HepG2 (cell line): ENCODE measurements around the gene SLC29A1. TPM values are rescaled to one million over a fixed set of nuclear protein-coding genes. Genes with fewer than 3 reads are reported as not detected.

Source experiments
- ELF4 ChIP-seq: sonication (generic); formaldehyde crosslinking; IDR thresholded peaks from 2 replicates; pipeline ENCODE4 v1.5.0; 2020; ENCODE audit warnings: missing genetic modification reagents, mild to moderate bottlenecking, moderate library complexity, borderline replicate concordance
- HMG20A ChIP-seq: IDR thresholded peaks from 2 replicates; pipeline ENCODE4 v1.6.1; 2016; ENCODE audit warnings: borderline replicate concordance
- NFE2 ChIP-seq: sonication (generic); formaldehyde crosslinking; IDR thresholded peaks from 2 replicates; pipeline ENCODE4 v1.4.0; 2020; ENCODE audit warnings: missing genetic modification reagents
- REPIN1 ChIP-seq: sonication (generic); formaldehyde crosslinking; IDR thresholded peaks from 2 replicates; pipeline ENCODE4 v1.8.0; 2022; ENCODE audit warnings: missing genetic modification reagents, low read depth, mild to moderate bottlenecking, borderline replicate concordance
- RFX5 ChIP-seq: IDR thresholded peaks from 2 replicates; pipeline ENCODE4 v1.6.1; 2011; ENCODE audit warnings: low read depth, low read length, improper control_type of control experiment
- SIX1 ChIP-seq: sonication (generic); formaldehyde crosslinking; IDR thresholded peaks from 2 replicates; pipeline ENCODE4 v1.4.0; 2020; ENCODE audit warnings: missing genetic modification reagents, borderline replicate concordance
- SMAD3 ChIP-seq: sonication (generic); formaldehyde crosslinking; IDR thresholded peaks from 2 replicates; pipeline ENCODE4 v1.4.0; 2020; ENCODE audit warnings: missing genetic modification reagents
- SMAD9 ChIP-seq: sonication (generic); formaldehyde crosslinking; IDR thresholded peaks from 2 replicates; pipeline ENCODE4 v1.5.1; 2020; ENCODE audit warnings: mild to moderate bottlenecking, missing genetic modification reagents
- SRSF9 ChIP-seq: fragments of 200-400 bp; formaldehyde crosslinking; IDR thresholded peaks from 2 replicates; pipeline ENCODE4 v1.6.1; 2018; ENCODE audit warnings: borderline replicate concordance, mild to moderate bottlenecking, low read depth, low read length; ENCODE audit not compliant: insufficient read depth, poor library complexity, severe bottlenecking
- TCF7L2 ChIP-seq: IDR thresholded peaks from 2 replicates; pipeline ENCODE4 v1.6.1; 2011; ENCODE audit warnings: mild to moderate bottlenecking, low read depth, low read length, moderate library complexity
- TFDP1 ChIP-seq: IDR thresholded peaks from 2 replicates; pipeline ENCODE4 v1.6.1; 2016; ENCODE audit warnings: missing compliant biosample characterization, missing genetic modification reagents, borderline replicate concordance
- XBP1 ChIP-seq: sonication (generic); formaldehyde crosslinking; IDR thresholded peaks from 2 replicates; pipeline ENCODE4 v1.5.0; 2020; ENCODE audit warnings: missing genetic modification reagents
- ZFP36 ChIP-seq: fragments of 150-350 bp; IDR thresholded peaks from 2 replicates; pipeline ENCODE4 v1.6.1; 2018; ENCODE audit warnings: borderline replicate concordance, low read length, low read depth; ENCODE audit not compliant: partially characterized antibody
- ZNF460 ChIP-seq: sonication (generic); formaldehyde crosslinking; IDR thresholded peaks from 2 replicates; pipeline ENCODE4 v1.5.1; 2020; ENCODE audit warnings: missing genetic modification reagents, mild to moderate bottlenecking, borderline replicate concordance
- ZNF607 ChIP-seq: sonication (generic); formaldehyde crosslinking; IDR thresholded peaks from 2 replicates; pipeline ENCODE4 v1.5.1; 2020; ENCODE audit warnings: missing genetic modification reagents, mild to moderate bottlenecking, borderline replicate concordance
- ZNF7 ChIP-seq: IDR thresholded peaks from 2 replicates; pipeline ENCODE4 v1.6.1; 2016; ENCODE audit warnings: missing biosample characterization, missing genetic modification reagents
- ZNF747 ChIP-seq: sonication (generic); formaldehyde crosslinking; IDR thresholded peaks from 2 replicates; pipeline ENCODE4 v1.8.1; 2023; ENCODE audit warnings: missing genetic modification reagents, mild to moderate bottlenecking, borderline replicate concordance
- ZNF792 ChIP-seq: IDR thresholded peaks from 2 replicates; pipeline ENCODE4 v1.6.1; 2016
- ZSCAN29 ChIP-seq: sonication (generic); formaldehyde crosslinking; conservative IDR thresholded peaks from 2 replicates; pipeline ENCODE4 v1.4.0; 2020; ENCODE audit warnings: mild to moderate bottlenecking, missing genetic modification reagents
- polyA plus RNA-seq, 8 experiments: library from polyadenylated mRNA; depleted of rRNA in 3 of 8; stranded (reverse) in 7 of 8; unstranded in 1 of 8; fragments of >200 nt; fragmentation: Illumina TruSeq in 4 of 8; extraction: Trizol in 4 of 8; gene quantifications; 2 replicates each; pipeline versions ENCODE4 v1.2.1 to v1.2.3, GENCODE V29; 2011 to 2016; ENCODE audit warnings: low read depth in 4 of 8, missing spikeins in 1 of 8, mixed read lengths in 1 of 8; ENCODE audit not compliant: insufficient read depth in 1 of 8
- total RNA-seq, 5 experiments: library from RNA; depleted of rRNA; stranded (reverse); fragments of >200 nt; fragmentation: Illumina TruSeq; extraction: Trizol; gene quantifications; 2 replicates each; pipeline ENCODE4 v1.2.3, GENCODE V29; 2016; ENCODE audit warnings: low read depth in 1 of 5
- TF ChIP-seq, protein P1 (sequence below): sonication (generic); formaldehyde crosslinking; IDR thresholded peaks from 2 replicates; pipeline ENCODE4 v1.4.0; 2020; ENCODE audit warnings: mild to moderate bottlenecking, missing genetic modification reagents, borderline replicate concordance
- TF ChIP-seq, protein P2 (sequence below): IDR thresholded peaks from 2 replicates; pipeline ENCODE4 v1.6.1; 2016; ENCODE audit warnings: low read depth

SLC29A1 gene
- total and polyA plus RNA-seq, 2 of the 13 experiments (the other 11 are each of a cell fraction or from before 2014, with no cell fraction given) = 43.2 to 106 TPM

DNA sequence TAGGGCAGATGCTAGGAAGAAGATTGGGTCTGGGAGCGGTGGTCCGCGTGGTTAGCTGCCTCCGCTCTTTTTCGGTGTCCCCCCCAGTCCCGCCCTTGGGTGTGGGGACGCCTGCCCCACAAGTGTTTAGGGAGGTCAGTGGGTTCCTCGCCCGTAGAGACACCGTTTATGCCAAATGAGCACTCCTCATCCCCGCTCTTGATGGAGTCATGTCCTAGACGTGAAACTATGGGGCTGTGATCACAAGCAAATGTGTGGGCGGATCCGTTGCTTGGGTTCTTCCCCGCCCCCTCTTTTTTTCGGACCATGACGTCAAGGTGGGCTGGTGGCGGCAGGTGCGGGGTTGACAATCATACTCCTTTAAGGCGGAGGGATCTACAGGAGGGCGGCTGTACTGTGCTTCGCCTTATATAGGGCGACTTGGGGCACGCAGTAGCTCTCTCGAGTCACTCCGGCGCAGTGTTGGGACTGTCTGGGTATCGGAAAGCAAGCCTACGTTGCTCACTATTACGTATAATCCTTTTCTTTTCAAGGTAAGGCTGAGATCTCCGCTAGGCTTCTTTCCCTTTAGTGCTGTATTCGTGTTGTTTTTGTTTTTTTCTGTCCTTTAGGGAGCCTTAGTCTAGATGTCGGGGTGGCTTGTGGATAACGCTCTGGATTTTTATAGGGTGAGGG, 23.4 kb downstream of the SLC29A1 start, which contains the start of gene HSP90AB1 (continued):
- TF ChIP-seq, protein P1, sequence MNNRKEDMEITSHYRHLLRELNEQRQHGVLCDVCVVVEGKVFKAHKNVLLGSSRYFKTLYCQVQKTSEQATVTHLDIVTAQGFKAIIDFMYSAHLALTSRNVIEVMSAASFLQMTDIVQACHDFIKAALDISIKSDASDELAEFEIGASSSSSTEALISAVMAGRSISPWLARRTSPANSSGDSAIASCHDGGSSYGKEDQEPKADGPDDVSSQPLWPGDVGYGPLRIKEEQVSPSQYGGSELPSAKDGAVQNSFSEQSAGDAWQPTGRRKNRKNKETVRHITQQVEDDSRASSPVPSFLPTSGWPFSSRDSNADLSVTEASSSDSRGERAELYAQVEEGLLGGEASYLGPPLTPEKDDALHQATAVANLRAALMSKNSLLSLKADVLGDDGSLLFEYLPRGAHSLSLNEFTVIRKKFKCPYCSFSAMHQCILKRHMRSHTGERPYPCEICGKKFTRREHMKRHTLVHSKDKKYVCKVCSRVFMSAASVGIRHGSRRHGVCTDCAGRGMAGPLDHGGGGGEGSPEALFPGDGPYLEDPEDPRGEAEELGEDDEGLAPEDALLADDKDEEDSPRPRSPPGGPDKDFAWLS (CRISPR knock-in tag) = 0 out of 2 replicates have a peak, but pooled peaks have one; percentile 77
- TF ChIP-seq ZNF460 (CRISPR knock-in tag) (no peak), SIX1 (peak; percentile 22; the same call in 1 of the 2 replicates), ZSCAN29 (CRISPR knock-in tag) (peak; percentile 21; the same call in 1 of the 2 replicates), HMG20A (no peak), ZFP36 (no peak), NFE2 (CRISPR knock-in tag) (no peak), ZNF607 (CRISPR knock-in tag) (0 out of 2 replicates have a peak, but pooled peaks have one; percentile 35), ZNF747 (CRISPR knock-in tag) (peak; percentile 58; the same call in 1 of the 2 replicates), TCF7L2 (no peak), XBP1 (CRISPR knock-in tag) (peak; percentile 96), ZNF7 (peak; percentile 6; the same call in 1 of the 2 replicates), ELF4 (CRISPR knock-in tag) (no peak), ZNF792 (peak; percentile 66), SMAD3 (CRISPR knock-in tag) (peak; percentile 89; the same call in 1 of the 2 replicates), TFDP1 (CRISPR knock-in tag) (peak; percentile 44; the same call in 1 of the 2 replicates), SRSF9 (no peak), RFX5 (no peak; the same call in 1 of the 2 replicates), SMAD9 (CRISPR knock-in tag) (peak; percentile 27; the same call in 1 of the 2 replicates), REPIN1 (CRISPR knock-in tag) (peak; percentile 80)
- TF ChIP-seq, protein P2, sequence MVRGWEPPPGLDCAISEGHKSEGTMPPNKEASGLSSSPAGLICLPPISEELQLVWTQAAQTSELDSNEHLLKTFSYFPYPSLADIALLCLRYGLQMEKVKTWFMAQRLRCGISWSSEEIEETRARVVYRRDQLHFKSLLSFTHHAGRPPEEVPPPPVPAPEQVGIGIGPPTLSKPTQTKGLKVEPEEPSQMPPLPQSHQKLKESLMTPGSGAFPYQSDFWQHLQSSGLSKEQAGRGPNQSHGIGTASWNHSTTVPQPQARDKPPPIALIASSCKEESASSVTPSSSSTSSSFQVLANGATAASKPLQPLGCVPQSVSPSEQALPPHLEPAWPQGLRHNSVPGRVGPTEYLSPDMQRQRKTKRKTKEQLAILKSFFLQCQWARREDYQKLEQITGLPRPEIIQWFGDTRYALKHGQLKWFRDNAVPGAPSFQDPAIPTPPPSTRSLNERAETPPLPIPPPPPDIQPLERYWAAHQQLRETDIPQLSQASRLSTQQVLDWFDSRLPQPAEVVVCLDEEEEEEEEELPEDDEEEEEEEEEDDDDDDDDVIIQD (CRISPR knock-in tag) = peak; percentile 85; the same call in 1 of the 2 replicates
